Left hindlimb (tissue), 1 donor: ENCODE data around the gene PIGU.

ENCODE experiments used
- DNase-seq: peaks from one replicate; pipeline ENCODE4 v3.0.0-alpha.2; 2018

PIGU gene

GRCh38 chr20:34553366-34553867 lies 123.5 kb downstream of the PIGU start:
- no peak for DNase-seq

DNA sequence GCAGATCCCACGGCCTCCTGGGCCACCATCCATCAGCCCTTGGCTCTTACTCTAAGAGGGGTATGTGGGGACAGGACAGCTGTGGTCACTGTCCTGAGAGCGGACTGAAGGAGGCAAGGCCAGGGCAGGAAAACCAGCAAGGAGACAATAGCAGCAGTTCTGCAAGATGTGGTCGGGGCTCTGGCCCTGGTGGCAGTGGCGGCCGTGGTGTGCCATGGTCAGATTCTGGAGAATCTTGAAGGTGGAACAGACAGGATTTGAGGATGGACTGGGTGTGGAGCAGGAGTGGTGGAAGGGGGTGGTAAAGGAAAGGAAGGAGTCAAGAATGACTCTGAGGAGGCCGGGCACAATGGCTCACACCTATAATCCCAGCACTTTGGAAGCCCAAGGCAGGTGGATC lies 124.3 kb downstream of the PIGU start:
- DNase-seq, result no peak

DNA sequence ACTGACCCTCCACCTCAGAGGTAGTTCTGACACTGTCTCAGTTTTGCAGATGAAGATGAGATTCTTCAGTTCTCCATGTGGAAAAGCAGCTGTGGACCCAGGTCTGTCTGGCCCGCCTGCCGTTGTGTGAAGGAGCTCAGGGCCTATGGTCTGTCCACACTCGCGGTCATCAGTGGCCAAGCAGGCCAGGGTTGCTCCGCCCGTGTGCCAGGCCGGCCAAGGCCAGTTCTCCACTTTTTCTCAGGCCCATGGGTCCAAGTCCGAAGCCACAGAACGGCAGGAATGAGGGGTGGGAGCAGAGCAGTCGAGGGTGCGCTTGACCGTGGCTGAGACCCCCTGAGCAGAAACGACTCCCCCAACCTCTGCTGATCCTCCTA lies 127.0 kb downstream of the PIGU start:
- DNase-seq, result no peak

GRCh38 chr20:34549291-34549928 lies 127.5 kb downstream of the PIGU start:
- DNase-seq, result no peak

DNA sequence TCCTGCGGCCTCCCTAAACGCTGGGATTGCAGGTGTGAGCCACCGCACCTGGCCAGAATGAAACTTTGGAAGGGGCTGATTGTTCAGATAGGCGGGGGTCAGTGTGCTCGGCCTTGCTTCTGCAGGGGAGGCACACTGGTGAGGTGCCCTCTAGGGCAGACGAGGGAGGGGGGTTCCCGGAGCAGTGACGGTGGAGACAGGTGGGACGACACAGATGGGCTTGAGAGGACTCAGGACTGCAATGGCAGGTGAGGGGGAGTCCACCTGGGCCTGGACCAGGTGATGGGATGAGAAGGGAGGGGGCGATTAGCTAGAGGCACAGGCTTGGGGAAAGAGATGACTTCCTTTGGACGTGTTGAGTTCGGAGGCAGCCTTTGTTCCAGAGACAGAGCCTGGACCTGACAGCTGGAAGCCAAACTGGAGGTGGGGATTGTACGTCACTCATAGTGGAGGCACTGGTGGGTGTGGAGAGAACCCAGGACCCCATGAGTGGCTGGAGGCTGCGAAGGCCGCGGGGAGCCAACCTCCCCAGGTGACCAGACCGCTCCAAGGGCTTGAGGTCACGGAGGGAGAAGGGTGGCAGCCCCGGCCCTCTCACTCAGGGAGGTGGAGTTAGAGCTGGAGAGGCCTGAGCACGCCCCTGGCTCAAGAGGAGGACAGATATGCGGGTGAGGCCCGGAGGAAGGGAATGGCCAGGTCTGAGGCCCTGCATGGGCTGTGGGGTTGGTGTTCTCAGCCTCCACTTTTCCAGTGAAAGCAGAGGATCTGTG lies 128.9 kb downstream of the PIGU start:
- DNase-seq, result no peak

- DNase-seq, result no peak
These were observed 130.1 kb downstream of the PIGU start for GRCh38 chr20:34546751-34547181.

- no peak for DNase-seq
These were observed 132.6 kb downstream of the PIGU start for GRCh38 chr20:34544109-34544796.

GRCh38 chr20:34543463-34544056 lies 133.3 kb downstream of the PIGU start:
- no peak for DNase-seq

DNA sequence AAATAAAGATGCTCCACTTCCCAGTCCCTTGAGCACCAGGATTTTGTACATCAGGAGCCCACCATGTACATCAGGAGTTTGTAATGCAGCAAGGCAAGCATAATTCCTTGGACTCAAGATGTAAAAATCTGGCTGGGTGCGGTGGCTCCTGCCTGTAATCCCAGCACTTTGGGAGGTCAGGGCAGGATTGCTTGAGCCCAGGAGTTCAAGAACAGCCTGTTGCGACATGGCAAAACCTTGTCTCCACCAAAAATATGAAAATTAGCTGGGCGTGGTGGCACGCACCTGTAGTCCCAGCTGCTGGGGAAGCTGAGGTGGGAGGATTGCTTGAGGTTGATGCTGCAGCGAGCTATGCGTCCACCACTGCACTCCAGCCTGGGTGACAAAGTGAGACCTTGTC lies 134.5 kb downstream of the PIGU start:
- DNase-seq, result no peak

DNA sequence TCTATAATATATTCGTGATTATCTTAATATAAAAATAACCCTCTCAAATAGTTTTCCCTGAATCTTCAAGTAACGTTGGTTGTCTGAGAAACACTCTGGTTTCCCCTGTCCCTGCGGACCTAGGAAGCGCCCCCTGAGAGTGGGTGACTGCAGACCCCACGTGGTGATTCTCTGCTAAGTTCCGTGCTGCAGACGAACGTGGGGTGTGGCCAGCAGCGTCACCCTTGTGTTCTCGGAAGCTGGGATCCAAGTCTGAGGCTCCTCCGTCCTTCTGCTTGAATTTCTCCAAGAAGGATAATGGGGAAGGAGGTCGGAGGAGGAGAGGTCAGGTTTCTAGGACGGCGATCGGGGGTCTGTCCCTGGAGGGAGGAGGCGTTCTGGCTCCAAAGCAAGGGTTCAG lies 135.0 kb downstream of the PIGU start:
- DNase-seq, result no peak

DNA sequence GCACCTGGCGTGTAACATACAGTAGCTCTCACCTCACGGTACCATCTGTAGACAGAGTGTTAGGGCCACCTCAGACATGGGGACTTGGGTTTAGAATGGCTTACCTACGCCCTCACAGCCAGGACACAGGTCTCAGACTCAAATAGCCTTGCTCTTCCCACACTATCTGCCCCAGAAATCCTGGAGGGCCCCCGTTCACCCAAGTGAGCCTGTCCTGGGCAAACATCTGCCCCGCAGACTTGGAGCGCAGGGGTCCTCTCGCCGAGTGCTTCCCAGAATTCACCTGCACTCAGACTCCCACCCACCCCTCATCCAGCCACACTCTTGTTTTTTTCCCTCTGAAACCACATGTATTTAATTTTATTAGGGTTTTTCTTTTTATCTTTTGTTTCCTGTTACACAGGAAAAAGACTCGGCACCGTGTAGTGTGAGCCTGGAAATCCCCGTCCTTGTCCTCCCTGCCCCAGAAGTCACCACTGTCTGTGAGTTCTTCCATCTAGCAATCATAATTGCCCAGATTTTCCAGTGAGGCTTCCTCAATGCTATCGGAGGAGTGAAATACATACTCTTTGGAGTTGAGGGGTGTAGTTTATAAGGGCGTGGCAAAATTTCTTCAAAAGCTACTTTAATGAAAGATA lies 135.5 kb downstream of the PIGU start:
- DNase-seq, result no peak

GRCh38 chr20:34540596-34541263 lies 136.2 kb downstream of the PIGU start:
- DNase-seq, result no peak

GRCh38 chr20:34539756-34540155 lies 137.1 kb downstream of the PIGU start:
- DNase-seq, result no peak

DNA sequence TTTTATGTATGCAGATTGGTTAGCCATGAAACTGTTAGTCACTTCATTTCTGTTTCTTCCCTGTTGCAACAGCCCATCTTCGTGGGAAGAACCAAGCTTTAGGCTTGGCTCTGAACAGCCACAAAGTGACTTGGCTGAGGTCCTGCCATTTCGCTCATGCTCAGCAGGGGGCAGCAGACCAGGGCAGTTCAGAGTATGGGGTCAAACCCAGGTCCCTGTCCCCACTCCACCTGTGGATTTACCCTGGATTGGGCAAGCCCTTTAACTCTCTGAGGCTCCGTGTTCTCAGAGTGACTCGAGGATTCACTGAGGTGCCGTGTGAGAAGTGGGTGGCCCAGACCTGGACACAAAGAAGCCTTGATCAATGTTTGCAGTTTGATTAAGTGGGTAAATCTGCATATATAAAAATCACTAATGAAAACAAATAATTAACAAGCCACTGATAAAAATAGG lies 138.2 kb downstream of the PIGU start:
- DNase-seq, result no peak

GRCh38 chr20:34537651-34538050 lies 139.2 kb downstream of the PIGU start:
- no peak for DNase-seq

GRCh38 chr20:34536798-34537394 lies 140.0 kb downstream of the PIGU start:
- DNase-seq, result no peak

- no peak for DNase-seq
These were observed 141.0 kb downstream of the PIGU start for GRCh38 chr20:34535857-34536256.

DNA sequence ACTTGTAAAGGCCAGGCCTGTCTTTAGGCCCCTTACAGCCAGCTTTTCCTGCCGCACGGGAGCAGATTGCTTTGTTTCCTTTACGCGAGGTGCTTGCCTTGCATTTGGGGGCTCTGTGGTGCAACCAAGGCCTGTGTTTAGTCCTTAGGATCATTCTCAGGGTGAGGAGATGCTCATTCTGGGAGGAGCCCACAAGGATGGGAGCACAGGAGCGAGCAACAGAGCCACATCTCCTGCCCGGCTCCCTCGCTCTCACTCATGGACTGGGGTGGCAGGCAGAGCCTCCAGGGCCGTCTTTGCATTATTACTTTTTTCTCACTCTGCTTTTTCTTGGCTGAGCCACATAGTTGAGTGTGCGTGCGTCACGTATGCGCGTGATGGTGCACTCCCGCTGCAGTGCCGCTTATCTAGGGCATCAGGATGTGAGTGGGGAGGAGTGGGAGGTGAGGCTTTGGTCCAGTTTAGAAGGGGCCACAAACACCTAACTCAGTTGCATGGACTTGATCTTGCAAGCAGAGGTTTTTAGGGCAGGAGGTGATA lies 141.5 kb downstream of the PIGU start:
- DNase-seq, result no peak

- DNase-seq, result no peak
These were observed 142.3 kb downstream of the PIGU start for GRCh38 chr20:34534391-34535165.

GRCh38 chr20:34532756-34533155 lies 144.1 kb downstream of the PIGU start:
- DNase-seq, result no peak

DNA sequence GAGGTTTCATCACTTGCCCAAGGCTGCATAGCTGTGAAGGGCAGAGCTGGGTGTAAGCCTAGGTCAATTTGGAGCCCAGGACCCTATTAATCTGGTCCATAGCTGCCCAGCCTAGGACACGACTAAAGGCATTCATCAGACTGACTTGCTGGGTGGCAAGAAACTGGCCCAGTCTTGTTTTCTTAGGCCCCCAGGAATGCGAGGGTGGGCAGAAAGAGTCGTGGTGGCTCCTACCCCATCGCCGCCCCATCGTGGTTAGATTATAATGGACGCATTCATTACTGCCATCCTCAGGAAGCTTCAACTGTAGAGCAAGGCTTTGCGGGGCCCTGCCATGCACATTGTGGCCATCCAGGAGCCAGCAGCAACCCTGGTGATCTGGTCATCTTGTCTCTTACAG lies 144.6 kb downstream of the PIGU start:
- DNase-seq, result no peak
